K562 (cell line): ENCODE measurements around the gene ARID3A. TPM values are rescaled to one million over a fixed set of nuclear protein-coding genes. Genes with fewer than 3 reads are reported as not detected.

Experiments
- ATAC-seq: fragments of 200-7000 bp; cut with Tn5 transposase; 3 replicates; pipeline ENCODE4 v1.9.1; 2020; ENCODE audit warnings: moderate library complexity
- BruUV-seq: library from RNA; stranded (reverse); fragments of 400-500 nt; replicated peaks from 2 replicates; lab custom pipeline; 2021; lab: Mats Ljungman, UMichigan
- CTCF ChIA-PET: fragments of 300-600 bp; formaldehyde crosslinking; extraction: SDS; loops from one replicate; lab custom pipeline; 2021; ENCODE audit warnings: low intra/inter-chr PET ratio; lab: Yijun Ruan, JAX
- POLR2A ChIA-PET: fragments of 300-600, 350-650 bp; sonication (Branson Sonifier 250); formaldehyde crosslinking; extraction: SDS; loops from one replicate; lab custom pipeline; 2021; ENCODE audit warnings: antibody characterized with exemption, inconsistent platforms; lab: Yijun Ruan, JAX
- DNase-seq, 4 experiments: peaks; one replicate each; pipeline versions ENCODE4 v3.0.0 to v3.0.0-alpha.2; 2011 to 2018; ENCODE audit warnings: low spot score in 3 of 4, mixed read lengths in 3 of 4; ENCODE audit errors: extremely low read depth in 1 of 4
- FAIRE-seq: peaks from 2 replicates; lab custom pipeline; 2011; peaks lifted over from hg19 to GRCh38; lab: Jason Lieb, UNC
- H2AFZ ChIP-seq: 2 replicates; pipeline ENCODE4 v1.6.0; 2011; ENCODE audit warnings: low read depth, low read length, control low read depth, inconsistent platforms
- H3K27ac ChIP-seq: fragments of 200-600 bp; 3 replicates; pipeline ENCODE4 v1.8.0; 2011; ENCODE audit warnings: low read depth, mild to moderate bottlenecking, control low read depth, inconsistent platforms, low read length, moderate library complexity, mixed read lengths; ENCODE audit errors: extremely low read depth
- H3K27me3 ChIP-seq, 2 experiments: fragments of 300-600 bp in 1 of 2; 2 replicates in 1 of 2; 3 replicates in 1 of 2; pipeline versions ENCODE4 v1.6.0 to v1.8.0; 2011; ENCODE audit warnings: inconsistent platforms in 2 of 2, low read length in 2 of 2, mild to moderate bottlenecking in 1 of 2, mixed read lengths in 1 of 2, moderate library complexity in 1 of 2; ENCODE audit not compliant: control insufficient read depth in 2 of 2, insufficient read depth in 2 of 2
- H3K36me3 ChIP-seq: fragments of 300-600 bp; 3 replicates; pipeline ENCODE4 v1.8.0; 2011; ENCODE audit warnings: mild to moderate bottlenecking, low read length, inconsistent platforms; ENCODE audit not compliant: control insufficient read depth, insufficient read depth
- H3K4me1 ChIP-seq, 2 experiments: fragments of 200-600 bp in 1 of 2; replicated peaks in 1 of 2; 2 replicates in 1 of 2; 3 replicates in 1 of 2; pipeline versions ENCODE4 v1.5.1 to v1.8.0; 2011; ENCODE audit warnings: inconsistent platforms in 2 of 2, low read length in 2 of 2, mild to moderate bottlenecking in 1 of 2, mixed read lengths in 1 of 2, moderate library complexity in 1 of 2; ENCODE audit not compliant: control insufficient read depth in 2 of 2, insufficient read depth in 2 of 2
- H3K4me2 ChIP-seq: 2 replicates; pipeline ENCODE4 v1.6.1; 2011; ENCODE audit warnings: low read length, control low read depth, inconsistent platforms, mixed read lengths; ENCODE audit not compliant: insufficient read depth
- H3K4me3 ChIP-seq: fragments of 200-600 bp; sonication (generic), shearing (Covaris generic); 2 replicates; pipeline ENCODE4 v1.5.1; 2016; ENCODE audit warnings: control low read depth, inconsistent platforms
- H3K79me2 ChIP-seq: fragments of 200-600 bp; 3 replicates; pipeline ENCODE4 v1.8.0; 2011; ENCODE audit warnings: low read length, inconsistent platforms; ENCODE audit not compliant: control insufficient read depth, insufficient read depth
- H3K9ac ChIP-seq, 2 experiments: 2 replicates each; pipeline versions ENCODE4 v1.6.0 to v1.6.1; 2011; ENCODE audit warnings: low read depth in 2 of 2, low read length in 2 of 2, control low read depth in 1 of 2, inconsistent platforms in 1 of 2, mild to moderate bottlenecking in 1 of 2, mixed read lengths in 1 of 2; ENCODE audit not compliant: insufficient read depth in 1 of 2
- H3K9me1 ChIP-seq: one replicate; pipeline ENCODE4 v1.6.0; 2011; ENCODE audit warnings: inconsistent platforms, mild to moderate bottlenecking, low read length, moderate library complexity; ENCODE audit not compliant: control insufficient read depth, insufficient read depth
- H3K9me3 ChIP-seq: replicated peaks from 2 replicates; pipeline ENCODE4 v1.5.1; 2011; ENCODE audit warnings: low read depth, low read length, inconsistent platforms; ENCODE audit not compliant: control insufficient read depth, insufficient read depth
- H4K20me1 ChIP-seq: replicated peaks from 2 replicates; pipeline ENCODE4 v1.6.1; 2011; ENCODE audit warnings: low read length, inconsistent platforms, mixed read lengths; ENCODE audit not compliant: control insufficient read depth, insufficient read depth
- CEBPB ChIP-seq: fragments of 450-650 bp; IDR thresholded peaks from 2 replicates; pipeline ENCODE4 v1.6.1; 2016; ENCODE audit warnings: missing genetic modification characterization, missing compliant biosample characterization
- DPF2 ChIP-seq: fragments of 450-650 bp; IDR thresholded peaks from 2 replicates; pipeline ENCODE4 v1.6.1; 2016
- HNRNPL ChIP-seq: fragments of 200-400 bp; formaldehyde crosslinking; IDR thresholded peaks from 2 replicates; pipeline ENCODE4 v1.6.1; 2017; ENCODE audit warnings: low read depth, mild to moderate bottlenecking, low read length
- PML ChIP-seq: IDR thresholded peaks from 2 replicates; pipeline ENCODE4 v1.6.1; 2012; ENCODE audit warnings: low read length, inconsistent platforms
- POLR2G ChIP-seq: fragments of 200-400 bp; formaldehyde crosslinking; IDR thresholded peaks from 2 replicates; pipeline ENCODE4 v1.6.1; 2017; ENCODE audit warnings: low read depth, mild to moderate bottlenecking, antibody characterized with exemption, low read length, moderate library complexity
- RBFOX2 ChIP-seq: fragments of 200-400 bp; formaldehyde crosslinking; IDR thresholded peaks from 2 replicates; pipeline ENCODE4 v1.6.1; 2017; ENCODE audit warnings: low read depth, mild to moderate bottlenecking, low read length, moderate library complexity
- RBM39 ChIP-seq: fragments of 200-400 bp; formaldehyde crosslinking; optimal IDR thresholded peaks from 2 replicates; pipeline ENCODE3; 2018; ENCODE audit warnings: low read depth, low read length
- TAF9B ChIP-seq: fragments of 450-650 bp; IDR thresholded peaks from 2 replicates; pipeline ENCODE4 v1.6.1; 2018; ENCODE audit warnings: mild to moderate bottlenecking; ENCODE audit not compliant: partially characterized antibody
- WHSC1 ChIP-seq: IDR thresholded peaks from one replicate; pipeline ENCODE4 v1.6.1; 2012; ENCODE audit warnings: low read length, control low read depth, inconsistent platforms
- ZKSCAN3 ChIP-seq: fragments of 250-450 bp; sonication (Bioruptor Pico); IDR thresholded peaks from 2 replicates; pipeline ENCODE4 v1.4.0; 2020
- ZNF165 ChIP-seq: fragments of 250-450 bp; sonication (Bioruptor Pico); IDR thresholded peaks from 2 replicates; pipeline ENCODE4 v1.4.0; 2020; ENCODE audit warnings: borderline replicate concordance
- WGBS: fragments of 100-300 bp; shearing (Covaris generic); methylation state at CpG from one replicate; pipeline ENCODE4 v1.1.6; 2016; ENCODE audit warnings: low coverage, mixed read lengths; ENCODE audit not compliant: insufficient coverage; ENCODE audit errors: missing lambda C conversion rate; 5-methylcytosine and 5-hydroxymethylcytosine counted together
- in situ Hi-C: fragments of 300-500 bp; cut with MboI; formaldehyde crosslinking; loops from 4 replicates; pipeline ENCODE4 v1.15.0; 2018; ENCODE audit warnings: inconsistent platforms, mixed read lengths
- intact Hi-C: fragments of 100-400 bp; cut with micrococcal nuclease; formaldehyde crosslinking; loops from 2 replicates; pipeline ENCODE4 v1.14.2; 2022
- polyA plus RNA-seq, 8 experiments: library from polyadenylated mRNA; depleted of rRNA in 4 of 8; stranded (reverse) in 5 of 8; unstranded in 3 of 8; fragments of >200 nt; fragmentation: Nextera tagmentation in 2 of 8; fragmentation: Illumina TruSeq in 1 of 8; extraction: Ambion mirVana in 2 of 8; extraction: Trizol in 1 of 8; gene quantifications; 2 replicates each; pipeline versions ENCODE4 v1.2.1 to v1.2.3, GENCODE V29; 2011 to 2014; ENCODE audit warnings: inconsistent platforms in 1 of 8, missing spikeins in 1 of 8
- total RNA-seq, 7 experiments: library from RNA; depleted of rRNA in 6 of 7; stranded (reverse); fragments of >200 nt in 6 of 7; fragmentation: Illumina TruSeq in 2 of 7; extraction: Trizol in 2 of 7; gene quantifications; 2 replicates each; pipeline versions ENCODE4 v1.2.1 to v1.2.3, GENCODE V29; 2011 to 2021; ENCODE audit warnings: low replicate concordance in 1 of 7
- TF ChIP-seq, protein P1 (sequence below): fragments of 250-450 bp; sonication (Bioruptor Pico); IDR thresholded peaks from 2 replicates; pipeline ENCODE4 v1.4.0; 2020; ENCODE audit warnings: mild to moderate bottlenecking, moderate library complexity, borderline replicate concordance
- TF ChIP-seq, protein P2 (sequence below): IDR thresholded peaks from 3 replicates; pipeline ENCODE4 v1.6.1; 2011; ENCODE audit warnings: borderline replicate concordance, mild to moderate bottlenecking, moderate library complexity; ENCODE audit not compliant: insufficient read length; ENCODE audit errors: extremely low read depth
- TF ChIP-seq, protein P3 (sequence below): sonication (generic); formaldehyde crosslinking; IDR thresholded peaks from 2 replicates; pipeline ENCODE4 v1.8.1; 2023; ENCODE audit warnings: mild to moderate bottlenecking, missing genetic modification reagents

The ARID3A gene
- total and polyA plus RNA-seq, 9 of the 15 experiments (the other 6 are each of a cell fraction or from before 2014, with no cell fraction given), result 1.4 to 118 (median 31.2) TPM

DNA sequence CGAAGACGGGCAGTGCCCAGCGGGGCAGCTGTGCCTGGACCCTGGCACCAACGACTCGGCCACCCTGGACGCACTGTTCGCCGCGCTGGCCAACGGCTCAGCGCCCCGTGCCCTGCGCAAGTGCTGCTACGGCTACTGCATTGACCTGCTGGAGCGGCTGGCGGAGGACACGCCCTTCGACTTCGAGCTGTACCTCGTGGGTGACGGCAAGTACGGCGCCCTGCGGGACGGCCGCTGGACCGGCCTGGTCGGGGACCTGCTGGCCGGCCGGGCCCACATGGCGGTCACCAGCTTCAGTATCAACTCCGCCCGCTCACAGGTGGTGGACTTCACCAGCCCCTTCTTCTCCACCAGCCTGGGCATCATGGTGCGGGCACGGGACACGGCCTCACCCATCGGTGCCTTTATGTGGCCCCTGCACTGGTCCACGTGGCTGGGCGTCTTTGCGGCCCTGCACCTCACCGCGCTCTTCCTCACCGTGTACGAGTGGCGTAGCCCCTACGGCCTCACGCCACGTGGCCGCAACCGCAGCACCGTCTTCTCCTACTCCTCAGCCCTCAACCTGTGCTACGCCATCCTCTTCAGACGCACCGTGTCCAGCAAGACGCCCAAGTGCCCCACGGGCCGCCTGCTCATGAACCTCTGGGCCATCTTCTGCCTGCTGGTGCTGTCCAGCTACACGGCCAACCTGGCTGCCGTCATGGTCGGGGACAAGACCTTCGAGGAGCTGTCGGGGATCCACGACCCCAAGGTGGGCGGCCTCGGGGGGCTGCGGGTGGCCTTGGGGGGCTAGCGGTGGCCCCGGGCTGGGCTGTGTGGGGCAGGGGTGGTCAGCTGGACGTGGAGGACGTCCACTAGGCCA is 79.2 kb downstream of the ARID3A start:
- Histone ChIP-seq H3K36me3 (peaks cover 9% of the 10 kb centered on the region; the same call in 1 of the 3 replicates), H3K27me3 (no peaks in the 10 kb centered on the region), H3K27ac (no peak overlapping the region), H2AFZ (no peak overlapping the region), H3K4me2 (no peak overlapping the region), H3K9me1 (no peaks in the 10 kb centered on the region), H3K4me3 (no peak overlapping the region), H4K20me1 (no peaks in the 10 kb centered on the region), H3K9me3 (no peaks in the 10 kb centered on the region), H3K4me1 (peaks cover 0 to 74% of the 10 kb centered on the region in 2 experiments; a peak in 4 of 5 replicates), H3K9ac (no peak overlapping the region), H3K79me2 (no peaks in the 10 kb centered on the region)
- WGBS, result 81% methylated on average over 44 of the region's 70 CpGs
- DNase-seq, result no peak
- POLR2A ChIA-PET, result interaction anchor here (1.7 to 2.1 kb wide), 2 partner anchors 9 to 21 kb away, joined by 5 to 6 read pairs; partner anchors contain the start of gene CNN2
- intact Hi-C loops (no loop called here), in situ Hi-C loops (no loop called here)
- no TSS peak for BruUV-seq
- TF ChIP-seq DPF2 (no peak), WHSC1 (no peak), PML (no peak), POLR2G (peak; percentile 60), HNRNPL (peak; percentile 95), RBFOX2 (0 out of 2 replicates have a peak, but pooled peaks have one; percentile 33), RBM39 (no peak), ZNF165 (CRISPR knock-in tag) (no peak), CEBPB (tag) (no peak), ZKSCAN3 (CRISPR knock-in tag) (no peak), TAF9B (no peak)
- TF ChIP-seq, protein P1, sequence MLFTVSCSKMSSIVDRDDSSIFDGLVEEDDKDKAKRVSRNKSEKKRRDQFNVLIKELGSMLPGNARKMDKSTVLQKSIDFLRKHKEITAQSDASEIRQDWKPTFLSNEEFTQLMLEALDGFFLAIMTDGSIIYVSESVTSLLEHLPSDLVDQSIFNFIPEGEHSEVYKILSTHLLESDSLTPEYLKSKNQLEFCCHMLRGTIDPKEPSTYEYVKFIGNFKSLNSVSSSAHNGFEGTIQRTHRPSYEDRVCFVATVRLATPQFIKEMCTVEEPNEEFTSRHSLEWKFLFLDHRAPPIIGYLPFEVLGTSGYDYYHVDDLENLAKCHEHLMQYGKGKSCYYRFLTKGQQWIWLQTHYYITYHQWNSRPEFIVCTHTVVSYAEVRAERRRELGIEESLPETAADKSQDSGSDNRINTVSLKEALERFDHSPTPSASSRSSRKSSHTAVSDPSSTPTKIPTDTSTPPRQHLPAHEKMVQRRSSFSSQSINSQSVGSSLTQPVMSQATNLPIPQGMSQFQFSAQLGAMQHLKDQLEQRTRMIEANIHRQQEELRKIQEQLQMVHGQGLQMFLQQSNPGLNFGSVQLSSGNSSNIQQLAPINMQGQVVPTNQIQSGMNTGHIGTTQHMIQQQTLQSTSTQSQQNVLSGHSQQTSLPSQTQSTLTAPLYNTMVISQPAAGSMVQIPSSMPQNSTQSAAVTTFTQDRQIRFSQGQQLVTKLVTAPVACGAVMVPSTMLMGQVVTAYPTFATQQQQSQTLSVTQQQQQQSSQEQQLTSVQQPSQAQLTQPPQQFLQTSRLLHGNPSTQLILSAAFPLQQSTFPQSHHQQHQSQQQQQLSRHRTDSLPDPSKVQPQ (CRISPR knock-in tag), result no peak
- TF ChIP-seq, protein P2, sequence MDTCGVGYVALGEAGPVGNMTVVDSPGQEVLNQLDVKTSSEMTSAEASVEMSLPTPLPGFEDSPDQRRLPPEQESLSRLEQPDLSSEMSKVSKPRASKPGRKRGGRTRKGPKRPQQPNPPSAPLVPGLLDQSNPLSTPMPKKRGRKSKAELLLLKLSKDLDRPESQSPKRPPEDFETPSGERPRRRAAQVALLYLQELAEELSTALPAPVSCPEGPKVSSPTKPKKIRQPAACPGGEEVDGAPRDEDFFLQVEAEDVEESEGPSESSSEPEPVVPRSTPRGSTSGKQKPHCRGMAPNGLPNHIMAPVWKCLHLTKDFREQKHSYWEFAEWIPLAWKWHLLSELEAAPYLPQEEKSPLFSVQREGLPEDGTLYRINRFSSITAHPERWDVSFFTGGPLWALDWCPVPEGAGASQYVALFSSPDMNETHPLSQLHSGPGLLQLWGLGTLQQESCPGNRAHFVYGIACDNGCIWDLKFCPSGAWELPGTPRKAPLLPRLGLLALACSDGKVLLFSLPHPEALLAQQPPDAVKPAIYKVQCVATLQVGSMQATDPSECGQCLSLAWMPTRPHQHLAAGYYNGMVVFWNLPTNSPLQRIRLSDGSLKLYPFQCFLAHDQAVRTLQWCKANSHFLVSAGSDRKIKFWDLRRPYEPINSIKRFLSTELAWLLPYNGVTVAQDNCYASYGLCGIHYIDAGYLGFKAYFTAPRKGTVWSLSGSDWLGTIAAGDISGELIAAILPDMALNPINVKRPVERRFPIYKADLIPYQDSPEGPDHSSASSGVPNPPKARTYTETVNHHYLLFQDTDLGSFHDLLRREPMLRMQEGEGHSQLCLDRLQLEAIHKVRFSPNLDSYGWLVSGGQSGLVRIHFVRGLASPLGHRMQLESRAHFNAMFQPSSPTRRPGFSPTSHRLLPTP, result no peak
- TF ChIP-seq, protein P3, sequence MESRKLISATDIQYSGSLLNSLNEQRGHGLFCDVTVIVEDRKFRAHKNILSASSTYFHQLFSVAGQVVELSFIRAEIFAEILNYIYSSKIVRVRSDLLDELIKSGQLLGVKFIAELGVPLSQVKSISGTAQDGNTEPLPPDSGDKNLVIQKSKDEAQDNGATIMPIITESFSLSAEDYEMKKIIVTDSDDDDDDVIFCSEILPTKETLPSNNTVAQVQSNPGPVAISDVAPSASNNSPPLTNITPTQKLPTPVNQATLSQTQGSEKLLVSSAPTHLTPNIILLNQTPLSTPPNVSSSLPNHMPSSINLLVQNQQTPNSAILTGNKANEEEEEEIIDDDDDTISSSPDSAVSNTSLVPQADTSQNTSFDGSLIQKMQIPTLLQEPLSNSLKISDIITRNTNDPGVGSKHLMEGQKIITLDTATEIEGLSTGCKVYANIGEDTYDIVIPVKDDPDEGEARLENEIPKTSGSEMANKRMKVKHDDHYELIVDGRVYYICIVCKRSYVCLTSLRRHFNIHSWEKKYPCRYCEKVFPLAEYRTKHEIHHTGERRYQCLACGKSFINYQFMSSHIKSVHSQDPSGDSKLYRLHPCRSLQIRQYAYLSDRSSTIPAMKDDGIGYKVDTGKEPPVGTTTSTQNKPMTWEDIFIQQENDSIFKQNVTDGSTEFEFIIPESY (CRISPR knock-in tag), result peak; percentile 94
- no peak for FAIRE-seq
- ATAC-seq, result no peak
- CTCF ChIA-PET, result interaction anchor here (1.2 kb wide), 1 partner anchor 83 kb away, joined by 4 read pairs; no protein-coding TSS in a partner anchor
